Kidney (tissue), 14 donors: ENCODE measurements around the gene OXTR. TPM values are rescaled to one million over a fixed set of nuclear protein-coding genes. Genes with fewer than 3 reads are reported as not detected.

ENCODE experiments used
- DNase-seq, 5 donors: peaks; one replicate each; pipeline ENCODE4 v3.0.0-alpha.2; 2013 to 2020
- FAIRE-seq: peaks from 2 replicates; lab custom pipeline; 2012; peaks lifted over from hg19 to GRCh38; lab: Jason Lieb, UNC
- H3K27ac ChIP-seq, 2 donors: one replicate each; pipeline ENCODE4 v1.7.0; 2013; ENCODE audit warnings: low read depth in 2 of 2, low read length in 2 of 2, inconsistent platforms in 1 of 2
- H3K27me3 ChIP-seq: one replicate; pipeline ENCODE4 v1.7.1; 2013; ENCODE audit warnings: low read length, inconsistent platforms; ENCODE audit not compliant: control insufficient read depth, insufficient read depth
- H3K36me3 ChIP-seq, 3 donors: one replicate each; pipeline versions ENCODE4 v1.7.0 to v1.7.1; 2013; ENCODE audit warnings: low read length in 3 of 3, control low read depth in 1 of 3, inconsistent platforms in 1 of 3; ENCODE audit not compliant: insufficient read depth in 3 of 3, control insufficient read depth in 2 of 3
- H3K4me1 ChIP-seq, 3 donors: one replicate each; pipeline versions ENCODE4 v1.7.0 to v1.7.1; 2013; ENCODE audit warnings: low read length in 3 of 3, inconsistent platforms in 1 of 3, low read depth in 1 of 3; ENCODE audit not compliant: control insufficient read depth in 2 of 3, insufficient read depth in 2 of 3
- H3K4me3 ChIP-seq, 3 donors: one replicate each; pipeline versions ENCODE4 v1.7.0 to v1.8.1; 2013; ENCODE audit warnings: low read length in 3 of 3, control low read depth in 1 of 3, inconsistent platforms in 1 of 3
- H3K9ac ChIP-seq, 3 donors: one replicate each; pipeline versions ENCODE4 v1.7.0 to v1.7.1; 2013; ENCODE audit warnings: low read length in 3 of 3, control low read depth in 1 of 3, inconsistent platforms in 1 of 3
- H3K9me3 ChIP-seq, 3 donors: one replicate each; pipeline versions ENCODE4 v1.7.0 to v1.7.1; 2013; ENCODE audit warnings: low read length in 3 of 3, control low read depth in 1 of 3, inconsistent platforms in 1 of 3; ENCODE audit not compliant: control insufficient read depth in 2 of 3, insufficient read depth in 1 of 3
- intact Hi-C: fragments of 100-400 bp; cut with DNase I; formaldehyde crosslinking; loops from one replicate; pipeline ENCODE4 v1.11.1; 2022
- polyA plus RNA-seq: library from polyadenylated mRNA; stranded (reverse); fragments of 350-450 nt; fragmentation: Illumina TruSeq; extraction: RNeasy Lipid Tissue Mini Kit (QIAGEN cat#74804); gene quantifications from one replicate; pipeline ENCODE4 v1.2.3, GENCODE V29; 2014; ENCODE audit warnings: low read depth, low replicate concordance; ENCODE audit not compliant: insufficient read depth
- total RNA-seq: library from RNA; stranded (reverse); fragmentation: NEBNext Ultra II Directional; extraction: Animal tissue kit (Norgen Biotek cat#: 25700); gene quantifications from one replicate; pipeline ENCODE4 v1.2.1, GENCODE V29; 2021
- TF ChIP-seq, protein P1 (sequence below): IDR thresholded peaks from 3 replicates; pipeline ENCODE4 v1.5.1; 2012; ENCODE audit warnings: mild to moderate bottlenecking, moderate library complexity, borderline replicate concordance; ENCODE audit not compliant: insufficient read depth; ENCODE audit errors: extremely low read depth
- donor health status: control.
- donor health status: control.
- donor health status: control.
- donor health status: control.
- donor health status: control.
- donor health status: DM: yes; HTN: yes; CAD: no.
- donor health status: Normal renal cell carcinoma (clear cell type).

Gene OXTR
- total and polyA plus RNA-seq, 2 donors from 2014 or later: 0.39 to 1.2 TPM

DNA sequence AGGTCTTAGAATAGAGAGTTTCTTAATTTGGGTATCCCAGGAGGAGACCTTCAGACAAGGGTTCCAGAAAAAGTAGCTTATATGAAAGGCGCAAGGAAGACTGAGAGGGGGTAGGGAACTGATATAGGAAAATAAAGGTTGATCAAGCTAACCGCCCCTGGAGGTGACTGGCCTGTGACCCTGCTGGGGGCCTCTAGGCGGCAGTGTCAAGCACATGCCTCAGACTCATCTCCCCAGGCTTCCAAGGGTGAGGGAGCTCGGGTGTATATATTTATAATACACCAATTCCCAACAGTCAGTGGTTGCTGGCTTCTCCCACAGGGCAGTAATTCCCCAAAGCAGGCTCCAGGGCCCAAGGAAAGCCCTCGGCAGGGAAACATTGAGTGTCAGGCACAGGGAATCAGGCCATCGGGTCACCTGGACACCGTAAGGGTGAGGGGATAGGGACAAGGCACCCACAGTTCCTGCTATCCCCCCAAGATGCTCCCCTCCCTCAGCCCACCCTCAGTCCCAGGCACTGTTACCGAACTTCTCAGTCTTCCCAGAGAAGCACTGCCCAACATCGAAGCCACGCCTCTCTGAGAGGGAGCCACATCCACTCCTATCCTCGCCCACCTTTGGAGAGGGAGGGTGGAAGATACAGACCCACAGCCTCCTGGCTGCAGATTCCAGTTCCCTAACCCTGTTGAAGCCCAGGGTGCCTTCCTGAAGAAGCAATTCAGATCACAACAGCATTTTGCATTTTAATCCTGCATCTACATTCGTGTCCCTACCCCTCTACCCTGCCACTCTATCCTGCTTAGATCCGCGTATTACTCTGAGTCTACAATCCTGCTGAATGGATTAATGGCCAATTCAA is 55.3 kb downstream of the OXTR start:
- no peak overlapping the region for H3K4me3 ChIP-seq
- DNase-seq (no peak), FAIRE-seq (no peak)
- H3K36me3 ChIP-seq: no peaks in the 10 kb centered on the region
- H3K4me1 ChIP-seq: no peaks in the 10 kb centered on the region
- H3K27ac ChIP-seq: no peak overlapping the region
- no peak overlapping the region for H3K9ac ChIP-seq
- TF ChIP-seq, protein P1, sequence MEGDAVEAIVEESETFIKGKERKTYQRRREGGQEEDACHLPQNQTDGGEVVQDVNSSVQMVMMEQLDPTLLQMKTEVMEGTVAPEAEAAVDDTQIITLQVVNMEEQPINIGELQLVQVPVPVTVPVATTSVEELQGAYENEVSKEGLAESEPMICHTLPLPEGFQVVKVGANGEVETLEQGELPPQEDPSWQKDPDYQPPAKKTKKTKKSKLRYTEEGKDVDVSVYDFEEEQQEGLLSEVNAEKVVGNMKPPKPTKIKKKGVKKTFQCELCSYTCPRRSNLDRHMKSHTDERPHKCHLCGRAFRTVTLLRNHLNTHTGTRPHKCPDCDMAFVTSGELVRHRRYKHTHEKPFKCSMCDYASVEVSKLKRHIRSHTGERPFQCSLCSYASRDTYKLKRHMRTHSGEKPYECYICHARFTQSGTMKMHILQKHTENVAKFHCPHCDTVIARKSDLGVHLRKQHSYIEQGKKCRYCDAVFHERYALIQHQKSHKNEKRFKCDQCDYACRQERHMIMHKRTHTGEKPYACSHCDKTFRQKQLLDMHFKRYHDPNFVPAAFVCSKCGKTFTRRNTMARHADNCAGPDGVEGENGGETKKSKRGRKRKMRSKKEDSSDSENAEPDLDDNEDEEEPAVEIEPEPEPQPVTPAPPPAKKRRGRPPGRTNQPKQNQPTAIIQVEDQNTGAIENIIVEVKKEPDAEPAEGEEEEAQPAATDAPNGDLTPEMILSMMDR: peak; percentile 9
- intact Hi-C loops: no loop called here
- no peaks in the 10 kb centered on the region for H3K9me3 ChIP-seq
- H3K27me3 ChIP-seq: no peaks in the 10 kb centered on the region

DNA sequence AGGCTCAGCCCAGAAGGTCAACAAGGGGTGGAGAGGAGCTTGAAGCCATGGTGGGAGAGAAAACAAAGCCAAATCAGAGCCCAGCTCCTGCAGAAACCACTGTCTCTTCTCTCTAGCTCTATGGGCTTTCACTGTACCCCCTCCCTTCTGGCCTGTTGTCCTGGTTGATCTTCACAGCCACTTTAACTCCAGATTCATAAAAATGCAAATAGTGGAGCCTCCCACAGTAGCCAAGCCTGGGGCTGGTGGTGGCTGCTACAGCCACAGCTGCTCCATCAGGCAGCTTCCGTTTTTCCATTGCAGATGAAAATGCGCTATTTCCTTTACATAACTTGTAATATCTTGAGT is 56.5 kb downstream of the OXTR start:
- FAIRE-seq: no peak
- TF ChIP-seq, protein P1: no peak
- DNase-seq: no peak
- Histone ChIP-seq H3K36me3 (no peaks in the 10 kb centered on the region), H3K27ac (no peak overlapping the region), H3K9ac (no peak overlapping the region), H3K4me3 (no peak overlapping the region), H3K9me3 (no peaks in the 10 kb centered on the region), H3K4me1 (no peaks in the 10 kb centered on the region), H3K27me3 (no peaks in the 10 kb centered on the region)
- intact Hi-C loops: no loop called here

DNA sequence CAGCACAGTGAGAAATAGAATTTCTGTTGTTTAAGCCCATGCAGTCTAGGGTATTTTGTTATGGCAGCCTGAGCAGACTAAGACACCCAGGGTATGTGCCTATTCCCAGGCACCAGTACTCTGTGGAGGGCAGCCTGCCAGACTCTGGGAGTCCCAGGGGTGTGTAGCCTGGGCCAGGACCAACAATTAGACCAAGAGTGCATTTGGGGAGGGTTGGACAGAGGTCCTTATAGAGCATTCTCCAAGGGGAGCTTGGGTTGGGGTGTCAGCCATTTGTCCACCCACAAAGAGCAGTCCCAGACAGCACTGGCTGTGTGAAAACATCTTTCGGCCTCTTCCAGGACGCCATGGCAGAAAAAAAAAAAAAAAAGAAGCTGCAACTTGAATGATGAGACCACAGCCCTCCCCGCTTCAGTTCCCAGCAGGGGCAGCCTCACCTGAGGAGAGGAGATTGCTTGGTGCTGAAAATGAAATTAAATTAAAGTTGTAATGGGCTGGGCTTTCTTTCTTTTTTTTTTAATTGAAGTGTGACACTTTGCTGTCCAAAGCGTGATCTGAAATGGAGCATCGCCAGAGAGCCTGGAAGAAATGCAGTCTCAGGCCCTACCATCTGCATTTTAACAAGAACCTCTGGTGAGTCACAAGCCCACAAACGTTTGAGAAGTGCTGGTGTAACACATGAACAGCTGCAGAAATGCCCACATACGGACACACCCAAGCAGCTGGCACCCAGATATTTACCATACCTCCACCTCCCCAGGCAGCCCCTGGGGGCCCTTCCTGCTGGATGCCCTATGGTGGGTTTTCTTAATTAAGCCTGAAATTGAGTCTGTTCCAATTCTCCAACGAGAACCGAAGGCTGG is 57.1 kb downstream of the OXTR start:
- no peaks in the 10 kb centered on the region for H3K9me3 ChIP-seq
- DNase-seq (no peak), FAIRE-seq (no peak)
- no peaks in the 10 kb centered on the region for H3K27me3 ChIP-seq
- intact Hi-C loops: no loop called here
- no peak overlapping the region for H3K4me3 ChIP-seq
- no peaks in the 10 kb centered on the region for H3K36me3 ChIP-seq
- H3K27ac ChIP-seq: no peak overlapping the region
- TF ChIP-seq, protein P1: no peak
- H3K9ac ChIP-seq: no peak overlapping the region
- no peaks in the 10 kb centered on the region for H3K4me1 ChIP-seq
